NCI-H2171 (cell line): ENCODE data around the gene ZNF514.
"Not testable (repeated sequence)": the region's sequence is repeated elsewhere in the genome, so short reads cannot be mapped to it uniquely, and the experiment has no call there.

Source experiments
- DNase-seq: peaks from one replicate; lab custom pipeline; 2025; lab: John Stamatoyannopoulos, UW

Gene ZNF514

GRCh38 chr2:95159690-95160449, at the start of gene ZNF514:
Gene ZNF514, minus strand, starts transcription at chr2:95159848. Its CDS starts 6,595 bp downstream, at chr2:95153253.
- DNase-seq, result peak; percentile 73

- DNase-seq, result no peak
These were observed 48.5 kb upstream of the ZNF514 start for GRCh38 chr2:95208106-95208505.

GRCh38 chr2:95207111-95207961, 47.7 kb upstream of the ZNF514 start, which contains the start of gene ZNF892:
Gene ZNF892, plus strand, starts transcription at chr2:95207521. Its CDS starts 295 bp downstream, at chr2:95207816.
- peak; percentile 79 for DNase-seq

GRCh38 chr2:95206096-95206495, 46.4 kb upstream of the ZNF514 start:
- DNase-seq, result no peak

- no peak for DNase-seq
These were observed 44.7 kb upstream of the ZNF514 start for GRCh38 chr2:95204396-95204795.

- no peak for DNase-seq
These were observed 44.3 kb upstream of the ZNF514 start for GRCh38 chr2:95203911-95204310.

- not testable (repeated sequence) for DNase-seq
These were observed 33.3 kb upstream of the ZNF514 start for GRCh38 chr2:95192956-95193355.

- DNase-seq, result no peak
These were observed 26.3 kb upstream of the ZNF514 start for GRCh38 chr2:95185973-95186372.

GRCh38 chr2:95185197-95185596, 25.5 kb upstream of the ZNF514 start:
- DNase-seq, result no peak

GRCh38 chr2:95181774-95182173, 22.1 kb upstream of the ZNF514 start:
- no peak for DNase-seq

GRCh38 chr2:95179451-95179850, 19.8 kb upstream of the ZNF514 start:
- no peak for DNase-seq

GRCh38 chr2:95174031-95174542, 14.4 kb upstream of the ZNF514 start:
- DNase-seq, result no peak

GRCh38 chr2:95171902-95172301, 12.3 kb upstream of the ZNF514 start:
- no peak for DNase-seq

- DNase-seq, result no peak
These were observed 6.6 kb upstream of the ZNF514 start for GRCh38 chr2:95166065-95166763.

GRCh38 chr2:95165371-95166064, 5.9 kb upstream of the ZNF514 start, which contains the start of gene ZNF2:
Gene ZNF2, plus strand, starts transcription at chr2:95165809. Its CDS starts 10,418 bp downstream, at chr2:95176227.
- peak; percentile 95 for DNase-seq

- no peak for DNase-seq
These were observed 5.4 kb upstream of the ZNF514 start for GRCh38 chr2:95165030-95165370.

- DNase-seq, result no peak
These were observed 593 bp downstream of the ZNF514 start for GRCh38 chr2:95158891-95159619.

GRCh38 chr2:95158441-95158840, 1.2 kb downstream of the ZNF514 start:
- DNase-seq, result no peak

- no peak for DNase-seq
These were observed 10.2 kb downstream of the ZNF514 start for GRCh38 chr2:95149397-95149984.

GRCh38 chr2:95143838-95144237, 15.8 kb downstream of the ZNF514 start:
- DNase-seq, result no peak
